ENCODE results near the gene ANKMY1. TPM values are rescaled to one million over a fixed set of nuclear protein-coding genes. Genes with fewer than 3 reads are reported as not detected.

Gene ANKMY1, protein sequence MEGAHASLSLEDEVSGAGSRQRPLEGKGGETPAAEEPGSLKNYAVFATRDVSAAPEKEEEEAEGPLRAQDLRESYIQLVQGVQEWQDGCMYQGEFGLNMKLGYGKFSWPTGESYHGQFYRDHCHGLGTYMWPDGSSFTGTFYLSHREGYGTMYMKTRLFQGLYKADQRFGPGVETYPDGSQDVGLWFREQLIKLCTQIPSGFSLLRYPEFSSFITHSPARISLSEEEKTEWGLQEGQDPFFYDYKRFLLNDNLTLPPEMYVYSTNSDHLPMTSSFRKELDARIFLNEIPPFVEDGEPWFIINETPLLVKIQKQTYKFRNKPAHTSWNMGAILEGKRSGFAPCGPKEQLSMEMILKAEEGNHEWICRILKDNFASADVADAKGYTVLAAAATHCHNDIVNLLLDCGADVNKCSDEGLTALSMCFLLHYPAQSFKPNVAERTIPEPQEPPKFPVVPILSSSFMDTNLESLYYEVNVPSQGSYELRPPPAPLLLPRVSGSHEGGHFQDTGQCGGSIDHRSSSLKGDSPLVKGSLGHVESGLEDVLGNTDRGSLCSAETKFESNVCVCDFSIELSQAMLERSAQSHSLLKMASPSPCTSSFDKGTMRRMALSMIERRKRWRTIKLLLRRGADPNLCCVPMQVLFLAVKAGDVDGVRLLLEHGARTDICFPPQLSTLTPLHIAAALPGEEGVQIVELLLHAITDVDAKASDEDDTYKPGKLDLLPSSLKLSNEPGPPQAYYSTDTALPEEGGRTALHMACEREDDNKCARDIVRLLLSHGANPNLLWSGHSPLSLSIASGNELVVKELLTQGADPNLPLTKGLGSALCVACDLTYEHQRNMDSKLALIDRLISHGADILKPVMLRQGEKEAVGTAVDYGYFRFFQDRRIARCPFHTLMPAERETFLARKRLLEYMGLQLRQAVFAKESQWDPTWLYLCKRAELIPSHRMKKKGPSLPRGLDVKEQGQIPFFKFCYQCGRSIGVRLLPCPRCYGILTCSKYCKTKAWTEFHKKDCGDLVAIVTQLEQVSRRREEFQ
- polyA plus RNA-seq (2012; ENCODE audit: insufficient read depth, insufficient read length, low read depth): 4.5 TPM

DNA sequence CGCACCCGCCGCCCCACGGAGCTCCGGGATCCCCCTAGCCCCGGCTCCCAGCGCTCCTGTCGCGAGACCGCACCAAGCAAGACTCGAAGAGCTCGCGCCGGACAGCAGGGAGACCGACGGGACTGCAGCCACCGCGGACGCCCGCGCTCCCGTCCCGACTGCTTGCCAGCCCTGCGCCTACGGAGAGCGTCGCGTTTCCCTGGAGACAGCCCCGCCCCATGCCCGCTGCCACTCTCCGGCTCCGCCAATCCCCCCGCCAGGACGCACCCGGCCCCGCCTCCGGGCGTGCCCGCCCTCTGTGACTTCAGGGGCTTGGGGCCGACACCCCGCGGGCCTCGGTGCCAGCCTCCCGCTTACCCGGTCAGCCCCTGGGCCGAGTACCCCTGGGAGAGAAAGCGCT, at the start of gene ANKMY1:
TSS of gene ANKMY1 (minus strand) at position 181 of the 400 bp plus-strand sequence. CDS start 653 bp downstream, outside the sequence.
- H3K9me3 ChIP-seq: no peaks in the 10 kb centered on the region; the same call in 1 of the 2 replicates
- peak within 1 kb of the TSS; percentile 15; the same call in 1 of the 2 replicates for H3K4me3 ChIP-seq (ENCODE audit: low read depth, low read length)
- TF ChIP-seq, protein P1, sequence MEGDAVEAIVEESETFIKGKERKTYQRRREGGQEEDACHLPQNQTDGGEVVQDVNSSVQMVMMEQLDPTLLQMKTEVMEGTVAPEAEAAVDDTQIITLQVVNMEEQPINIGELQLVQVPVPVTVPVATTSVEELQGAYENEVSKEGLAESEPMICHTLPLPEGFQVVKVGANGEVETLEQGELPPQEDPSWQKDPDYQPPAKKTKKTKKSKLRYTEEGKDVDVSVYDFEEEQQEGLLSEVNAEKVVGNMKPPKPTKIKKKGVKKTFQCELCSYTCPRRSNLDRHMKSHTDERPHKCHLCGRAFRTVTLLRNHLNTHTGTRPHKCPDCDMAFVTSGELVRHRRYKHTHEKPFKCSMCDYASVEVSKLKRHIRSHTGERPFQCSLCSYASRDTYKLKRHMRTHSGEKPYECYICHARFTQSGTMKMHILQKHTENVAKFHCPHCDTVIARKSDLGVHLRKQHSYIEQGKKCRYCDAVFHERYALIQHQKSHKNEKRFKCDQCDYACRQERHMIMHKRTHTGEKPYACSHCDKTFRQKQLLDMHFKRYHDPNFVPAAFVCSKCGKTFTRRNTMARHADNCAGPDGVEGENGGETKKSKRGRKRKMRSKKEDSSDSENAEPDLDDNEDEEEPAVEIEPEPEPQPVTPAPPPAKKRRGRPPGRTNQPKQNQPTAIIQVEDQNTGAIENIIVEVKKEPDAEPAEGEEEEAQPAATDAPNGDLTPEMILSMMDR (IDR thresholded peaks at IDR 0.05; ENCODE audit: low read depth, low read length): no peak
- H3K4me1 ChIP-seq: peaks cover 4% of the 10 kb centered on the region; the same call in 1 of the 2 replicates
- H3K27me3 ChIP-seq: no peaks in the 10 kb centered on the region
- H3K36me3 ChIP-seq: peaks cover 12% of the 10 kb centered on the region
- peak; percentile 90 for DNase-seq

DNA sequence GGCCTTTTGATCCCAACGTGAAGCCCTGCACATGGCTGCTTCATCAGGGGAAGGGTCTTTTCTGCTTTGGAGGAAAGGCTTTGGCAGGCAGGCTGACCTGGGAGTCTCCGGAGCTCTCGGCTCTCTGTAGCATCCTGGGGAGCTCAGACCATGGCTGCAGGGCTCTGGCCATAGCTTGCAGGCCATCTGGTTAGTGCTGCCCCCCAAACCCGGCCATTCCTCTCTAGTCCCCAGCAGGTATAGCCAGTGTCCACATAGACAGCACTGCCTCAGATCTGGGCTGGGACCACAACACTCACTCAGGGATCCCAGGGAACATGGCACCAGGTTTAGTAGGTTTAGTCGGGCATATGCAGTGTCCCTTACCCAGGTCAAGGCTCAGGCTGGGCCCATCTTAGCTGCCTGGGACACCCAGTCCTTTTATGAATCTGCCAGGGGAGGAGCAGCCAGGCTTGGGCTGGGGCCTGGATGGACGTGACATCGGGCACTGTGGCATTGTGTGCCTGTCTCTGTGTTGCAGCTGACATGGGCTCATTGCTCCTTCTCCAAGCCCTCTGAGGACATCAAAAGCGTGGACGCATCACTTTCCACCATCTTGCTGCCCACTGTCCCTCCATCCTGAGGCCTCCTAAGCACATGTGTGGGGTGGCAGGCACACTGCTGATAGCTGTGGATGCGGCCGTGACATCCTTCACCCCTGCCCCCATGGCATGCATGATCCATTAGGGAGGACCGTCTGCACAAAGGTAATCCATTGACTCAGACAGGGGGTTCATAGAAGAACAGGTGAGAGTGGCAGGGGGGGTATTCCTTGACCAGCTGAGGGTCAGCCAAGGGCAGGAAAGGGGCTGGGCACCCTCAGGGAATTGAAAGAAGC, 48.3 kb upstream of the ANKMY1 start:
- H3K4me3 ChIP-seq (ENCODE audit: low read depth, low read length): no peak overlapping the region
- DNase-seq: no peak
- H3K4me1 ChIP-seq: no peaks in the 10 kb centered on the region
- TF ChIP-seq, protein P1 (IDR thresholded peaks at IDR 0.05; ENCODE audit: low read depth, low read length): no peak
- no peaks in the 10 kb centered on the region for H3K9me3 ChIP-seq
- no peaks in the 10 kb centered on the region for H3K36me3 ChIP-seq
- no peaks in the 10 kb centered on the region; the same call in 1 of the 2 replicates for H3K27me3 ChIP-seq

DNA sequence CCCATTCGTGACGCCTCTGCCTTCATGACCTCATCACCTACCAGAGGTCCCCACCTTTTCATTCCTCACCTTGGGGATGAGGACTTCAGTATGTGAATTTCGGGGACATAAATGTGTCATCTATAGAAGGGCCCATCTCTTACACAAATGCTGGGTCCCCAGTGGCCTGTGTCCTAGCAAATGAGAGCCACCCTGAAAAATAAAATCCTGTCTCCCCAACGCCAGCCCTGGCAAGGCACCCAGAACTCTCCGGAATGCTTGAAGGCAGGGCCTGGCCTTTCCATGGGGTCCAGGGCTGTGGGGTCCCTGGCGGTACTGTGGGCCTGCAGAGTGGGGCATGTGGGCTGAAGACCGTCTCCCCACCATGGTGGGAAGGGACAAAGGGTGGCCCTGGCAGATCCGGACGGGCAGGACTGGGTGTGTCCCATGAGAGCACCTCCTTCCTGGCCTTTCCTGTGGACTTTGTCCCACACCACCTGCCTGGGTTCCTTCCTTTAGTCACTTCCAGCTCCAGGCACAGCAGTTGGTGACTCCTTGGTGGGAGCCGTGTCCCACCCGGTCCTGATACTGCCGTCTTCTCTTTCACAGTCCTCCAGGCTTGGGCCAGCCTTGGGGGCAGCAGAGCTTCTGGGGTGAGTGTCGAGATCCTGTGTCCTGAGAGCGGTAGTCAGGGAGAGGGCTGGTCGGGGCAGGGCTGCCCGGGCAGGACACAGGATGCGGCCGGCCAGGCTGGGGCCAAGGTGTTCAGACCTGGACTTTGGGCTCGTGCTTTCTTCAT, 47.3 kb upstream of the ANKMY1 start:
- Histone ChIP-seq H3K9me3 (no peaks in the 10 kb centered on the region), H3K27me3 (no peaks in the 10 kb centered on the region; the same call in 1 of the 2 replicates), H3K4me1 (no peaks in the 10 kb centered on the region), H3K36me3 (no peaks in the 10 kb centered on the region), H3K4me3 (ENCODE audit: low read depth, low read length) (no peak overlapping the region)
- TF ChIP-seq, protein P1 (IDR thresholded peaks at IDR 0.05; ENCODE audit: low read depth, low read length): no peak
- peak; percentile 7 for DNase-seq

DNA sequence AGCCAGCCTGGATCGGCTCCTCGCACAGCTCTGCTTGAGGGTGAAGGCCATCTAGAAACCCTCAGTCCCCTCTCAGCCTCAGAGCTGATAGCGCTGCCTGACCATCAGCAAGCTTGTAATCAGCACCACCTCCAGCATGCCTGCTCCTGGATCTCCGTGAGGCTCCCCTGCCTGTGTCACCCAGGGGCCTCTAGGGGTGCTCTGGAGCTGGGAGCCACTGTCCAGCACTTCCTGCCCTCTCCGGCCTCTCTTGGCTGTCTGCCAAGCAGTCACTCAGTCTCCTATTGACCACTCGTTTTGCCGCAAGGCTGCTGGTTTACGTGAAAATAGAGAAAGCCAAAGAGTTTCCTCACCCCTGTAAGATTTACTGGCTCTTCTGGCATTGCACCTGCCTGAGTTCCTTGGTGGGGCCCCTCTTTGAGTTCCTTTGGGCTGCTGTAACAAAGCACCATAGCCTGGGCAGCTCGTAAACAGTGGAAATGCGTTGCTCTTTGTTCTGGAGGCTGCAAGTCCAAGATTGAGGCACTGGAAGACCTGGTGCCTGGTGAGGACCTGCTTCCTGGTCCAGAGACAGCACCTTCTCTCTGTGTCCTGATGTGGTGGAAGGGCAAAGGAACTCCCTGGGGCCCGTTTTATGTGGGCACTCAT, 46.6 kb upstream of the ANKMY1 start:
- peak; percentile 51 for DNase-seq
- Histone ChIP-seq H3K36me3 (no peaks in the 10 kb centered on the region), H3K9me3 (no peaks in the 10 kb centered on the region), H3K4me1 (no peaks in the 10 kb centered on the region), H3K4me3 (ENCODE audit: low read depth, low read length) (no peak overlapping the region), H3K27me3 (no peaks in the 10 kb centered on the region; the same call in 1 of the 2 replicates)
- TF ChIP-seq, protein P1 (IDR thresholded peaks at IDR 0.05; ENCODE audit: low read depth, low read length): peak; percentile 58
